Activated CD8-positive, alpha-beta memory T cell treated with anti-CD3 and anti-CD28 coated beads for 4 hours (primary cell): Measurements from ENCODE around the gene EFCAB12.
A peak's percentile ranks its signal among the peaks of the same experiment; 100 is the strongest.

Source experiments
- DNase-seq, 2 donors: peaks; one replicate each; pipeline ENCODE4 v3.0.0-alpha.2; 2020; ENCODE audit warnings: low read depth in 2 of 2

EFCAB12 gene

DNA sequence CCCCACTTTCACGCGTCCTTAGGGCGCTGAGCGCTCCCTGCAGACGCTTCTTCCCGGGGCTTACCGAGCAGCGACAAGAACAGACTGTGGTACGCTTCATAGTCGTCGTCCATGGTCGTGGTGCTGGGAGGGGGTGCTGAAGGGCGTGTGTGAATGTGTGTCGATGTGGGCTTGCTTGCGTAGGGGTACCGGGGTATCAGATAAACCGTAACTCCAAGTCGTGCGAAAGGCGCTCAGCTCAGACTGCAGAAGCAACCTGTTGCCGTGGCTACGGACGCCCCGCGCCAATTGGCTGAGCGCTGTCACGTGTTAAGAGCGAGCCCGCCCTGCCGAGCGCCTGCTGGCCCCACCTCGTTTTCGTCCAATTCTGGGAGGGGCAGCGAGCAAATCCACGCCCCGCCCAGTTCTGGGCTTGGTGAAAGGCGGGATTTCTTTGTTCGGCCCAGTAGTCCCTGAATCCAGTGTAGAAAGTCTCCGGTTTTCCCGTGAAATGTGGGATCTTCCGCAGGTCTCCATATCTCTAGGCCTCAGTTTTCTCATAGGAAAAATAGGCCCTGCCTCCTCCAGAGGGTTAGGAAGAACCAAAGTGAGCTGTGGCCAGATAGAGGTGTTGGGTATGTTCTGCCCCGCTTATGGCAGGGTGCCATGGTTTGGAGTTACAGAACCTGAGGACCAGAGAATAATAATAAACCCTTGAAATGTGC lies at the start of gene EFCAB12:
EFCAB12 (minus strand) TSS at position 261 of the 704 bp plus-strand sequence; CDS start at position 113, 148 bp downstream.
- peak; percentile 71 to 75 for DNase-seq

- DNase-seq: no peak
These were observed 48.1 kb upstream of the EFCAB12 start for GRCh38 chr3:129476586-129476985.

- no peak for DNase-seq
These were observed 47.4 kb upstream of the EFCAB12 start for GRCh38 chr3:129475863-129476262.

DNA sequence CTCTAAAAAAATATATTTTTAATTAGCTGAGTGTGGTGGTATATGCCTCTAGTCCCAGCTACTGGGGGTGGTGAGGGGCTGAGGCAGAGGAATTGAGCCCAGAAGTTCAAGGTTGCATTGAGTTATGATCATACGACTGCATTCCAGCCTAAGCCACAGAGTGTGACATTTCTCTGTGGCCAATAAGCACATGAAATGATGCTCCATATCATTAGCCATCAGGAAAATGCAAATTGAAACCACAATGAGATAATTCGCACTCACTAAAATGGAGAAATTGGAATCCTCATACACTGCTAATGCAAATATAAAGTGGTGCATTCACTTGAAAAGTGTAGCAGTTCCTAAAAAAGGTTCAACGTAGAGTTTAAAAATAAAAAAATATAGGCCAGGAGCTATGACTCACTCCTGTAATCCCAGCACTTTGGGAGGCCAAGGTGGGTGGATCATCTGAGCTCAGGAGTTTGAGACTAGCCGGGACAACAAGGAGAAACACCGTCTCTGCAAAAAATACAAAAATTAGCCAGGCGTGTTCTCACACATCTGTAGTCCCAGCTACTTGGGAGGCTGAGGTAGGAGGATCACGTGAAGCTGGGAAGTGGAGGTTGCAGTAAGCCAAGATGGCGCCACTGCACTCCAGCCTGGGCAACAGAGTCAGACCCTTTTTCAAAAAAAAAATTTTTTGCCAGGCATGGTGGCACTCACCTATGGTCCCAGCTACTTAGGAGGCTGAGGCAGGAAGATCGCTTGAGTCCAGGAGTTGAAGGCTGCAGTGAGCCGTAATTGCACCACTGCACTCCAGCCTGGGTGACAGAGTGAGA lies 46.8 kb upstream of the EFCAB12 start:
- DNase-seq: no peak

GRCh38 chr3:129473769-129474152 lies 45.3 kb upstream of the EFCAB12 start:
- DNase-seq: no peak

- DNase-seq: no peak
These were observed 44.8 kb upstream of the EFCAB12 start for GRCh38 chr3:129473067-129473768.

GRCh38 chr3:129470861-129471260 lies 42.4 kb upstream of the EFCAB12 start:
- DNase-seq: no peak

DNA sequence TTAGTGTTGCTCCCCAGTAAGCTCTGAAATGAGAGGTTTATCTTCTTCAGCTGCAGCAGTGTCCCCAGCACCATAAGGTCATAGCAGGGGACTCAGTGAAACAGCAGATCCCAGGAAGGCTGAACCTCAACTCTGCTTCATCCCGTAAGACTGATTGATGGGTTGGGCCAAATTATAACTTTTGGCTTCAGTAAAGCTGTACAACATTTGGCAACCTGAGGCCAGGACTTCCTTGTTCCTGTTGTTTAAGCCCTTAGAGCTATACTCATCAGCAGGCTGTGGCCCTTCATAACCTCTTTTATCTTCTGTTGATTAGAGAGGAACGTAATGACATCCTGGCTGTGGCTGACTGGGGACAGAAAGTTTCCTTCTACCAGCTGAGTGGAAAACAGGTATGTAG lies 40.6 kb upstream of the EFCAB12 start:
- DNase-seq: no peak

- DNase-seq: no peak
These were observed 39.5 kb upstream of the EFCAB12 start for GRCh38 chr3:129467932-129468331.

- DNase-seq: no peak
These were observed 35.3 kb upstream of the EFCAB12 start for GRCh38 chr3:129463716-129464115.

- no peak for DNase-seq
These were observed 34.7 kb upstream of the EFCAB12 start for GRCh38 chr3:129463094-129463493.

- no peak for DNase-seq
These were observed 34.0 kb upstream of the EFCAB12 start for GRCh38 chr3:129462361-129462968.

DNA sequence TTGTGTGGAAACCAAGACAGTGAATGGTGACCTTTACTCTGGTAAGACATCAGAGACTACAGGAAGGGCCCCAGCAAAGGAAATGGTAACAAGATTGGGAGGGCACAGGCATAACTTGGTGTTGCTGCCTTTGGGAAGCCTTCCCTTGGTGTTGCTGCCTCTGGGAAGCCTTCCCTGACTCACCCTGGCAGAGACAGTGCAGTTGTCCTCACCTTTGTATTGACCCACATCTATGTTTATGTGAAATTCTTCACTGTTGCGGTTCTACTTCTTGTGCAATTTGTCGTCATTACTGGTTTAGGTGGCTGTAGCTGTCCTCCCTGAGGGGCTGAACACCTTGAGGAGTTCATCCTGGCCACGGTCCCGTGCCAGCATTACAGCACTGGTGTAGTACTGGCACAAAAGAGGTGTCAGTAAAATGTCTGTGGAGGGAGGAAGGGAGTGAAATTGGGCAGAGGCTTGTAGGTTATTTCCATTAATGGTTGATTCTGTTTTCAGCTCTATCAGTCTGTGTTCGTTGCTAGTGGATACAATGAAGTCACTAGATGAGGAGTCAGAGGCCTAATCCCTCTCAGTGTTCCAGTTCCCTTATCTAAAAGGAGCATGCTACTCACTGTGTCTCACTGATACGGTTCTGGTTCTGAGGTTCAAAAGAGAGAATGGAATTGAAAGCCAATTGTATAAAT lies 33.2 kb upstream of the EFCAB12 start:
- no peak for DNase-seq

- DNase-seq: no peak
These were observed 32.6 kb upstream of the EFCAB12 start for GRCh38 chr3:129461022-129461421.

GRCh38 chr3:129460572-129460971 lies 32.1 kb upstream of the EFCAB12 start:
- DNase-seq: no peak

DNA sequence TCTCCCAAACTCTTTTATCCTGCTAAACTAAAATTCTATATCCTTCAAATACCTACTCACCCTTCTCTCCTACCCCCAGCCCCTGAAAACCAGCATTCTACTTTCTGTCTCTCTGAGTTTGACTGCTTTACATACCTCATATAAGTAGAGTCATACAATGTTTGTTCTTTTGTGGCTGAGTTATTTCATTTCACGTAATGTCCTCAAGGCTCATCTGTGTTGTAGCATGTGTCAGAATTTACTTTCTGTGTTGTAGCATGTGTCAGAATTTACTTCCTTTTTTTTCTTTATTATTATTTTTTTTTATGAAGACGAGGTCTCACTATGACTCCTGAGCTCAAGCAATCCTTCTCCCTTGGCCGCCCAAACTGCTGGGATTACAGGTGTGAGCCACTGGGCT lies 31.7 kb upstream of the EFCAB12 start:
- DNase-seq: no peak

DNA sequence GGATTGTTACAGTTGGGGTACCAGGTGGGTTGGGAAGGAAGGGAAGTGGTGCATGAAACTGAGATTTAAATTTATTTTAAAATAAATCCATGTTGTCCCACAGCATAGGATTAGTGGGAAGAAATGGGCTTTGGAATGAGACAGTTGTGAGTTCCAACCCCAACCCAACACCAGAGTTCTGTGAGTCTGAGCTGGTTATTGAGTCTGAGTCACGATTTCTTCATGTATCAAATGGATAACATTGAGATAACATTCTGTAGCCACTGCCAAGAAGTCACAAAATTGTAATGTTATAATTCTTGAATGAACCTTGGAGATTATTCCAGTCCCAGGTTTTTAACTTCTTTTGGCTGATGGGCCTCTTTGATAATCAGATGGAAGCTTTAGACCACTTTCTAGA lies 25.3 kb upstream of the EFCAB12 start:
- DNase-seq: no peak

- no peak for DNase-seq
These were observed 21.1 kb upstream of the EFCAB12 start for GRCh38 chr3:129449279-129450115.

- DNase-seq: no peak
These were observed 19.9 kb upstream of the EFCAB12 start for GRCh38 chr3:129448186-129448895.

- no peak for DNase-seq
These were observed 18.5 kb upstream of the EFCAB12 start for GRCh38 chr3:129446926-129447325.
